Right lobe of liver (tissue), 6 donors: ENCODE data around the gene GRSF1. TPM values are rescaled to one million over a fixed set of nuclear protein-coding genes. Genes with fewer than 3 reads are reported as not detected.

Experiments
- ATAC-seq, 4 donors: fragments of 200-7000 bp; cut with Tn5 transposase; one replicate each; pipeline ENCODE4 v1.9.1; 2020; ENCODE audit warnings: mild to moderate bottlenecking in 4 of 4, moderate library complexity in 4 of 4
- DNase-seq, 3 donors: peaks; one replicate each; pipeline ENCODE4 v3.0.0-alpha.2; 2020
- H3K27ac ChIP-seq, 3 donors: fragments of 200-600 bp; one replicate each; pipeline ENCODE4 v1.8.0; 2022
- H3K27me3 ChIP-seq, 2 donors: fragments of 200-600 bp; one replicate each; pipeline ENCODE4 v1.8.0; 2022
- H3K36me3 ChIP-seq, 4 donors: fragments of 200-600 bp; sonication (generic) in 1 of 4; one replicate each; pipeline versions ENCODE4 v1.5.1 to v1.8.0; 2017 to 2022; ENCODE audit warnings: control low read depth in 1 of 4
- H3K4me1 ChIP-seq, 4 donors: fragments of 200-600 bp; sonication (generic) in 1 of 4; one replicate each; pipeline versions ENCODE4 v1.5.1 to v1.8.0; 2017 to 2022; ENCODE audit warnings: control low read depth in 1 of 4
- H3K4me3 ChIP-seq, 3 donors: fragments of 200-600 bp; one replicate each; pipeline ENCODE4 v1.8.0; 2022
- H3K9me3 ChIP-seq, 4 donors: fragments of 200-600 bp; sonication (generic) in 1 of 4; one replicate each; pipeline versions ENCODE4 v1.5.1 to v1.8.0; 2017 to 2022; ENCODE audit warnings: control low read depth in 1 of 4
- POLR2A ChIP-seq: fragments of 450-650 bp; IDR thresholded peaks from one replicate; pipeline ENCODE4 v1.6.1; 2017; ENCODE audit warnings: antibody characterized with exemption, mild to moderate bottlenecking
- WGBS: methylation state at CpG from one replicate; pipeline ENCODE4 v1.1.6; 2018; ENCODE audit warnings: low coverage, low lambda C conversion rate; ENCODE audit not compliant: insufficient coverage; ENCODE audit errors: missing lambda C conversion rate; 5-methylcytosine and 5-hydroxymethylcytosine counted together
- intact Hi-C, 2 donors: fragments of 100-400 bp; cut with DNase I; formaldehyde crosslinking; loops; one replicate each; pipeline versions ENCODE4 v1.11.2 to v1.14.1; 2022
- total RNA-seq, 6 experiments: library from RNA; depleted of rRNA in 2 of 6; stranded (reverse); fragments of >200 nt in 2 of 6; fragmentation: NEBNext Ultra II Directional in 3 of 6; extraction: Animal tissue kit (Norgen Biotek cat#: 25700) in 3 of 6; gene quantifications; one replicate each; pipeline versions ENCODE4 v1.1.0 to v1.2.4, GENCODE V29; 2016 to 2023
- TF ChIP-seq, protein P1 (sequence below), 4 donors: fragments of 200-600 bp in 3 of 4; fragments of 450-650 bp in 1 of 4; IDR thresholded peaks; one replicate each; pipeline versions ENCODE4 v1.5.1 to v1.8.0; 2016 to 2022; ENCODE audit warnings: antibody characterized with exemption in 4 of 4, mild to moderate bottlenecking in 2 of 4
- donor health status: DM: no; HTN: yes; CAD: no.
- donor health status: DM: no; HTN: no; CAD: no.
- donor health status: DM: no; HTN: no; CAD: no.
- donor health status: DM: no; HTN: yes; CAD: no.
- donor health status: DM: no; HTN: yes; CAD: no.

GRSF1 gene
- total RNA-seq, 6 experiments from 2014 or later: 26.8 to 42.2 (median 34.2) TPM

GRCh38 chr4:70802928-70803580 lies 36.6 kb downstream of the GRSF1 start:
- Histone ChIP-seq H3K27ac (no peak overlapping the region), H3K4me1 (no peaks in the 10 kb centered on the region), H3K36me3 (peaks cover 0 to 2% (median 0%) of the 10 kb centered on the region in 4 donors), H3K9me3 (no peaks in the 10 kb centered on the region), H3K27me3 (no peaks in the 10 kb centered on the region), H3K4me3 (no peak overlapping the region)
- ATAC-seq (no peak), DNase-seq (no peak)
- WGBS: 80% methylated on average over 4 of the region's 5 CpGs
- intact Hi-C loops: no loop called here
- no peak for TF ChIP-seq POLR2A
- TF ChIP-seq, protein P1, sequence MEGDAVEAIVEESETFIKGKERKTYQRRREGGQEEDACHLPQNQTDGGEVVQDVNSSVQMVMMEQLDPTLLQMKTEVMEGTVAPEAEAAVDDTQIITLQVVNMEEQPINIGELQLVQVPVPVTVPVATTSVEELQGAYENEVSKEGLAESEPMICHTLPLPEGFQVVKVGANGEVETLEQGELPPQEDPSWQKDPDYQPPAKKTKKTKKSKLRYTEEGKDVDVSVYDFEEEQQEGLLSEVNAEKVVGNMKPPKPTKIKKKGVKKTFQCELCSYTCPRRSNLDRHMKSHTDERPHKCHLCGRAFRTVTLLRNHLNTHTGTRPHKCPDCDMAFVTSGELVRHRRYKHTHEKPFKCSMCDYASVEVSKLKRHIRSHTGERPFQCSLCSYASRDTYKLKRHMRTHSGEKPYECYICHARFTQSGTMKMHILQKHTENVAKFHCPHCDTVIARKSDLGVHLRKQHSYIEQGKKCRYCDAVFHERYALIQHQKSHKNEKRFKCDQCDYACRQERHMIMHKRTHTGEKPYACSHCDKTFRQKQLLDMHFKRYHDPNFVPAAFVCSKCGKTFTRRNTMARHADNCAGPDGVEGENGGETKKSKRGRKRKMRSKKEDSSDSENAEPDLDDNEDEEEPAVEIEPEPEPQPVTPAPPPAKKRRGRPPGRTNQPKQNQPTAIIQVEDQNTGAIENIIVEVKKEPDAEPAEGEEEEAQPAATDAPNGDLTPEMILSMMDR (IDR thresholded peaks at IDR 0.05): no peak

- TF ChIP-seq, protein P1 (IDR thresholded peaks at IDR 0.05): no peak
- no peak for TF ChIP-seq POLR2A
- WGBS: 100% methylated on average over 1 of the region's 1 CpG
- DNase-seq (no peak), ATAC-seq (no peak)
- H3K4me1 ChIP-seq: no peaks in the 10 kb centered on the region
- H3K36me3 ChIP-seq: peaks cover 0 to 2% (median 0%) of the 10 kb centered on the region in 4 donors
- no peaks in the 10 kb centered on the region for H3K27me3 ChIP-seq
- intact Hi-C loops: no loop called here
- H3K9me3 ChIP-seq: no peaks in the 10 kb centered on the region
- H3K27ac ChIP-seq: no peak overlapping the region
- no peak overlapping the region for H3K4me3 ChIP-seq
Measured at GRCh38 chr4:70801265-70801809, 38.4 kb downstream of the GRSF1 start.

- intact Hi-C loops: no loop called here
- peaks cover 0 to 3% (median 0%) of the 10 kb centered on the region in 4 donors for H3K4me1 ChIP-seq
- H3K27ac ChIP-seq: no peak overlapping the region
- peaks cover 0 to 15% (median 0%) of the 10 kb centered on the region in 4 donors for H3K36me3 ChIP-seq
- no peaks in the 10 kb centered on the region for H3K9me3 ChIP-seq
- DNase-seq (peak; percentile 54 to 78 (median 70)), ATAC-seq (peak; percentile 81 to 92 (median 86))
- H3K4me3 ChIP-seq: no peak overlapping the region
- no peak for TF ChIP-seq POLR2A
- 46% methylated on average over 6 of the region's 6 CpGs for WGBS
- no peaks in the 10 kb centered on the region for H3K27me3 ChIP-seq
Measured at GRCh38 chr4:70793626-70794025, 46.1 kb downstream of the GRSF1 start.

DNA sequence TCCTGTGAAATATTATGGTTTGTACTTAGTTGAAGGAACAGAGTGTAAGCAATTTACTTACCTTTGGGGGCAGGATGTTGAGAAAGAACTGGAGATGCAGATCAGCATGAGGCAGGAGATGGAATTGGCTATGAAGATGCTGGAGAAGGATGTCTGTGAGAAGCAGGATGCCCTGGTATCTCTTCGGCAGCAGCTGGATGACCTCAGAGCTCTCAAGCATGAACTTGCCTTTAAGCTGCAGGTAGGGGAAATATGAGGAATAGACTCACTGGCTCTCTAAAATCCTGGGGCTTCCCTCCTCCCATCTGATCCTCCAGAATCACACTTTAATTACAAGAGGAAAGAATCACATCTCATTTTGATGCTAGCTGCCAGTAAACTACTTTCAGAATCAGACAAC lies 51.0 kb downstream of the GRSF1 start:
- no peak for DNase-seq
- ATAC-seq: no peak
- TF ChIP-seq POLR2A: no peak
- TF ChIP-seq, protein P1 (IDR thresholded peaks at IDR 0.05): no peak
- H3K27me3 ChIP-seq: no peaks in the 10 kb centered on the region
- no peaks in the 10 kb centered on the region for H3K9me3 ChIP-seq
- intact Hi-C loops: no loop called here
- WGBS: 100% methylated on average over 1 of the region's 1 CpG
- H3K4me3 ChIP-seq: no peak overlapping the region
- no peaks in the 10 kb centered on the region for H3K4me1 ChIP-seq
- peaks cover 0 to 29% (median 0%) of the 10 kb centered on the region in 4 donors for H3K36me3 ChIP-seq
- H3K27ac ChIP-seq: no peak overlapping the region

DNA sequence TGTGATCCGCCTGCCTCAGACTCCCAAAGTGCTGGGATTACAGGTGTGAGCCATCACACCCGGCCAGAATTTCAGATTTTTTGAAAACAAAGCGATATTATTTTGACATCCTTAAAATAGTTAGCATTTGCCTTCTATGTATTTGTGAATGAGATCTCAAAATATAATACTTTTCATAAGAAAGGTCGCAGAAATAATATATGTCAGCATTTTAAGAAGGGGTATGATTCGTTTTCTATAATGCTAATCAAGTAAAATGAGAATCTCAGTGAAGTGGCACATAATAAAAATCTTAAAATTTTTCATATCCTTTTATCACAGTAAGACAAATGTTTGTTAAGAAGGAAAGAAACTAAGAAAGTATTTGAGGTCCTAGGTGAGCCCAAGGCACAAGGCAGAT lies 52.2 kb downstream of the GRSF1 start:
- H3K36me3 ChIP-seq: peaks cover 0 to 35% (median 0%) of the 10 kb centered on the region in 4 donors
- no peak for ATAC-seq
- H3K9me3 ChIP-seq: no peaks in the 10 kb centered on the region
- intact Hi-C loops: no loop called here
- WGBS: 100% methylated on average over 5 of the region's 5 CpGs
- H3K27me3 ChIP-seq: no peaks in the 10 kb centered on the region
- H3K4me1 ChIP-seq: no peaks in the 10 kb centered on the region
- no peak overlapping the region for H3K4me3 ChIP-seq
- TF ChIP-seq, protein P1 (IDR thresholded peaks at IDR 0.05): no peak
- no peak for TF ChIP-seq POLR2A
- DNase-seq: no peak
- no peak overlapping the region for H3K27ac ChIP-seq
